Endothelial cell of umbilical vein (primary cell): ENCODE results near the gene PLXNB2. TPM values are rescaled to one million over a fixed set of nuclear protein-coding genes. Genes with fewer than 3 reads are reported as not detected.

Experiments
- BruUV-seq: library from RNA; stranded (reverse); fragments of 400-500 nt; replicated peaks from 2 replicates; lab custom pipeline; 2021; lab: Mats Ljungman, UMichigan
- CTCF ChIA-PET: fragments of 300-600, 350-600 bp; sonication (Branson Sonifier 250); formaldehyde crosslinking; loops from one replicate; lab custom pipeline; 2021; ENCODE audit warnings: antibody characterized with exemption, inconsistent platforms; lab: Charles Lee
- POLR2A ChIA-PET: fragments of 300-600, 350-600 bp; sonication (Branson Sonifier 250); formaldehyde crosslinking; loops from one replicate; lab custom pipeline; 2021; ENCODE audit warnings: antibody characterized with exemption, inconsistent platforms; lab: Charles Lee
- DNase-seq: peaks from one replicate; pipeline ENCODE4 v3.0.0-alpha.2; 2011; ENCODE audit warnings: low read depth, low spot score
- FAIRE-seq: peaks from 2 replicates; lab custom pipeline; 2011; peaks lifted over from hg19 to GRCh38; lab: Jason Lieb, UNC
- H2AFZ ChIP-seq: 2 replicates; pipeline ENCODE4 v1.6.0; 2012; ENCODE audit warnings: low read depth, low read length, control low read depth, inconsistent platforms
- H3K27ac ChIP-seq: 2 replicates; pipeline ENCODE4 v1.5.1; 2011; ENCODE audit warnings: low read depth, mild to moderate bottlenecking, control low read depth, low read length, moderate library complexity; ENCODE audit not compliant: insufficient read depth
- H3K27me3 ChIP-seq, 2 experiments: 2 replicates each; pipeline versions ENCODE4 v1.6.0 to v1.6.1; 2011; ENCODE audit warnings: low read length in 2 of 2, mixed read lengths in 1 of 2; ENCODE audit not compliant: control insufficient read depth in 2 of 2, insufficient read depth in 2 of 2
- H3K36me3 ChIP-seq, 2 experiments: 2 replicates in 1 of 2; 3 replicates in 1 of 2; pipeline ENCODE4 v1.5.1; 2011; ENCODE audit warnings: low read length in 2 of 2, mild to moderate bottlenecking in 1 of 2, moderate library complexity in 1 of 2; ENCODE audit not compliant: control insufficient read depth in 2 of 2, insufficient read depth in 2 of 2; ENCODE audit errors: extremely low read depth in 1 of 2
- H3K4me1 ChIP-seq: 3 replicates; pipeline ENCODE4 v1.5.1; 2011; ENCODE audit warnings: mild to moderate bottlenecking, low read length; ENCODE audit not compliant: control insufficient read depth, insufficient read depth; ENCODE audit errors: extremely low read depth
- H3K4me2 ChIP-seq: 2 replicates; pipeline ENCODE4 v1.6.1; 2011; ENCODE audit warnings: low read length, control low read depth, mixed read lengths; ENCODE audit not compliant: insufficient read depth
- H3K4me3 ChIP-seq, 3 experiments: fragments of 200-600 bp in 1 of 3; sonication (generic), shearing (Covaris generic) in 1 of 3; replicated peaks in 1 of 3; 2 replicates each; pipeline ENCODE4 v1.5.1; 2011 to 2016; ENCODE audit warnings: control low read depth in 3 of 3, low read length in 3 of 3, mild to moderate bottlenecking in 2 of 3, inconsistent platforms in 1 of 3, low read depth in 1 of 3, moderate library complexity in 1 of 3; ENCODE audit not compliant: insufficient read depth in 1 of 3
- H3K79me2 ChIP-seq: 2 replicates; pipeline ENCODE4 v1.6.0; 2012; ENCODE audit warnings: low read length, inconsistent platforms; ENCODE audit not compliant: control insufficient read depth, insufficient read depth
- H3K9ac ChIP-seq: replicated peaks from 2 replicates; pipeline ENCODE3; 2011; ENCODE audit warnings: low read length, control low read depth; ENCODE audit not compliant: insufficient read depth; ENCODE audit errors: extremely low read depth
- H3K9me1 ChIP-seq: replicated peaks from 3 replicates; pipeline ENCODE4 v1.6.0; 2011; ENCODE audit warnings: mild to moderate bottlenecking, low read length; ENCODE audit not compliant: control insufficient read depth, insufficient read depth; ENCODE audit errors: extremely low read depth
- H3K9me3 ChIP-seq: replicated peaks from 2 replicates; pipeline ENCODE4 v1.5.1; 2012; ENCODE audit warnings: low read length, inconsistent platforms; ENCODE audit not compliant: control insufficient read depth, insufficient read depth
- H4K20me1 ChIP-seq: replicated peaks from 2 replicates; pipeline ENCODE3; 2011; ENCODE audit warnings: mild to moderate bottlenecking, low read length; ENCODE audit not compliant: control insufficient read depth, insufficient read depth; ENCODE audit errors: extremely low read depth
- EZH2 ChIP-seq: IDR thresholded peaks from 2 replicates; pipeline ENCODE4 v1.6.1; 2012; ENCODE audit warnings: borderline replicate concordance, low read depth, mild to moderate bottlenecking, moderate library complexity, low read length, inconsistent platforms; ENCODE audit not compliant: severe bottlenecking
- FOS ChIP-seq: IDR thresholded peaks from 2 replicates; pipeline ENCODE4 v1.6.1; 2011; ENCODE audit warnings: mild to moderate bottlenecking, low read length, moderate library complexity, borderline replicate concordance; ENCODE audit not compliant: insufficient read depth
- GATA2 ChIP-seq: IDR thresholded peaks from 2 replicates; pipeline ENCODE4 v1.7.0; 2011; ENCODE audit warnings: low read depth, mild to moderate bottlenecking, moderate library complexity, mixed read lengths, low read length; ENCODE audit not compliant: insufficient read length, insufficient read depth
- JUN ChIP-seq: IDR thresholded peaks from 2 replicates; pipeline ENCODE4 v1.6.1; 2011; ENCODE audit warnings: borderline replicate concordance, low read depth; ENCODE audit not compliant: insufficient read length, insufficient read depth
- MAX ChIP-seq: IDR thresholded peaks from 2 replicates; pipeline ENCODE4 v1.6.1; 2011; ENCODE audit not compliant: insufficient read depth, insufficient read length
- MYC ChIP-seq: IDR thresholded peaks from one replicate; pipeline ENCODE4 v1.6.1; 2011; ENCODE audit warnings: mild to moderate bottlenecking, low read depth, low read length
- POLR2A ChIP-seq: IDR thresholded peaks from 2 replicates; pipeline ENCODE4 v1.6.1; 2012; ENCODE audit warnings: low read depth, mild to moderate bottlenecking, control low read depth, low read length
- POLR2AphosphoS5 ChIP-seq: IDR thresholded peaks from 2 replicates; pipeline ENCODE4 v1.6.1; 2012; ENCODE audit warnings: low read depth, mild to moderate bottlenecking, control low read depth, low read length, moderate library complexity; ENCODE audit not compliant: insufficient read depth
- dilution Hi-C: fragments of 300-500 bp; cut with MboI; formaldehyde crosslinking; loops from one replicate; pipeline ENCODE4 v1.15.0; 2019; ENCODE audit warnings: low sequenced_read_pairs; ENCODE audit not compliant: extremely low pct_ligation_motif_present
- intact Hi-C: fragments of 100-400 bp; cut with micrococcal nuclease; formaldehyde crosslinking; loops from one replicate; pipeline ENCODE4 v1.10.0; 2022
- polyA plus RNA-seq, 4 experiments: library from polyadenylated mRNA; depleted of rRNA in 3 of 4; stranded (reverse) in 3 of 4; unstranded in 1 of 4; fragments of >200 nt; gene quantifications; 2 replicates each; pipeline versions ENCODE4 v1.2.1 to v1.2.3, GENCODE V29; 2011 to 2012; ENCODE audit warnings: missing spikeins in 1 of 4
- total RNA-seq: library from RNA; stranded (reverse); gene quantifications from 2 replicates; pipeline ENCODE4 v1.2.3, GENCODE V29; 2021
- TF ChIP-seq, protein P1 (sequence below), 2 donors: IDR thresholded peaks; 1 replicate in 1 of 2; 2 replicates in 1 of 2; pipeline ENCODE4 v1.5.1; 2011; ENCODE audit warnings: low read length in 2 of 2, mild to moderate bottlenecking in 2 of 2, moderate library complexity in 2 of 2, control low read depth in 1 of 2, inconsistent platforms in 1 of 2, low read depth in 1 of 2; ENCODE audit not compliant: insufficient read depth in 1 of 2; ENCODE audit errors: extremely low read depth in 1 of 2

PLXNB2 gene
- total and polyA plus RNA-seq, 2 donors (not counting 3 experiments of a cell fraction or from before 2014, with no cell fraction given): 82.3 to 139 TPM

GRCh38 chr22:50318698-50319411, 11.4 kb upstream of the PLXNB2 start:
- H3K9me3 ChIP-seq: no peaks in the 10 kb centered on the region
- no peaks in the 10 kb centered on the region for H3K36me3 ChIP-seq
- CTCF ChIA-PET: no interaction called here
- no TSS peak for BruUV-seq
- no peak overlapping the region for H3K27ac ChIP-seq
- H3K9me1 ChIP-seq: no peaks in the 10 kb centered on the region
- H3K79me2 ChIP-seq: no peaks in the 10 kb centered on the region
- POLR2A ChIA-PET: no interaction called here
- H3K27me3 ChIP-seq: no peaks in the 10 kb centered on the region
- intact Hi-C loops (no loop called here), dilution Hi-C loops (no loop called here)
- no peak for TF ChIP-seq MYC
- TF ChIP-seq GATA2: no peak
- TF ChIP-seq POLR2A: no peak
- TF ChIP-seq EZH2: no peak
- TF ChIP-seq, protein P1, sequence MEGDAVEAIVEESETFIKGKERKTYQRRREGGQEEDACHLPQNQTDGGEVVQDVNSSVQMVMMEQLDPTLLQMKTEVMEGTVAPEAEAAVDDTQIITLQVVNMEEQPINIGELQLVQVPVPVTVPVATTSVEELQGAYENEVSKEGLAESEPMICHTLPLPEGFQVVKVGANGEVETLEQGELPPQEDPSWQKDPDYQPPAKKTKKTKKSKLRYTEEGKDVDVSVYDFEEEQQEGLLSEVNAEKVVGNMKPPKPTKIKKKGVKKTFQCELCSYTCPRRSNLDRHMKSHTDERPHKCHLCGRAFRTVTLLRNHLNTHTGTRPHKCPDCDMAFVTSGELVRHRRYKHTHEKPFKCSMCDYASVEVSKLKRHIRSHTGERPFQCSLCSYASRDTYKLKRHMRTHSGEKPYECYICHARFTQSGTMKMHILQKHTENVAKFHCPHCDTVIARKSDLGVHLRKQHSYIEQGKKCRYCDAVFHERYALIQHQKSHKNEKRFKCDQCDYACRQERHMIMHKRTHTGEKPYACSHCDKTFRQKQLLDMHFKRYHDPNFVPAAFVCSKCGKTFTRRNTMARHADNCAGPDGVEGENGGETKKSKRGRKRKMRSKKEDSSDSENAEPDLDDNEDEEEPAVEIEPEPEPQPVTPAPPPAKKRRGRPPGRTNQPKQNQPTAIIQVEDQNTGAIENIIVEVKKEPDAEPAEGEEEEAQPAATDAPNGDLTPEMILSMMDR (IDR thresholded peaks at IDR 0.05; ENCODE audit: extremely low read depth in 1 of 2, insufficient read depth in 1 of 2, low read depth in 1 of 2, low read length in 2 of 2): no peak
- no peak for TF ChIP-seq MAX
- no peak for TF ChIP-seq JUN
- TF ChIP-seq POLR2AphosphoS5: no peak
- no peak for TF ChIP-seq FOS
- no peak overlapping the region for H2AFZ ChIP-seq
- H3K4me1 ChIP-seq: peaks cover 9% of the 10 kb centered on the region
- no peak for DNase-seq
- no peak overlapping the region for H3K4me3 ChIP-seq
- no peak overlapping the region for H3K4me2 ChIP-seq
- no peak for FAIRE-seq
- H4K20me1 ChIP-seq: no peaks in the 10 kb centered on the region
- no peak overlapping the region for H3K9ac ChIP-seq
